GM03348 (cell line): Measurements from ENCODE around the gene HADH.
"Not testable (repeated sequence)": the region's sequence is repeated elsewhere in the genome, so short reads cannot be mapped to it uniquely, and the experiment has no call there.

Experiments used
- DNase-seq: peaks from one replicate; pipeline ENCODE4 v3.0.0; 2012; ENCODE audit warnings: low spot score

HADH gene

DNA sequence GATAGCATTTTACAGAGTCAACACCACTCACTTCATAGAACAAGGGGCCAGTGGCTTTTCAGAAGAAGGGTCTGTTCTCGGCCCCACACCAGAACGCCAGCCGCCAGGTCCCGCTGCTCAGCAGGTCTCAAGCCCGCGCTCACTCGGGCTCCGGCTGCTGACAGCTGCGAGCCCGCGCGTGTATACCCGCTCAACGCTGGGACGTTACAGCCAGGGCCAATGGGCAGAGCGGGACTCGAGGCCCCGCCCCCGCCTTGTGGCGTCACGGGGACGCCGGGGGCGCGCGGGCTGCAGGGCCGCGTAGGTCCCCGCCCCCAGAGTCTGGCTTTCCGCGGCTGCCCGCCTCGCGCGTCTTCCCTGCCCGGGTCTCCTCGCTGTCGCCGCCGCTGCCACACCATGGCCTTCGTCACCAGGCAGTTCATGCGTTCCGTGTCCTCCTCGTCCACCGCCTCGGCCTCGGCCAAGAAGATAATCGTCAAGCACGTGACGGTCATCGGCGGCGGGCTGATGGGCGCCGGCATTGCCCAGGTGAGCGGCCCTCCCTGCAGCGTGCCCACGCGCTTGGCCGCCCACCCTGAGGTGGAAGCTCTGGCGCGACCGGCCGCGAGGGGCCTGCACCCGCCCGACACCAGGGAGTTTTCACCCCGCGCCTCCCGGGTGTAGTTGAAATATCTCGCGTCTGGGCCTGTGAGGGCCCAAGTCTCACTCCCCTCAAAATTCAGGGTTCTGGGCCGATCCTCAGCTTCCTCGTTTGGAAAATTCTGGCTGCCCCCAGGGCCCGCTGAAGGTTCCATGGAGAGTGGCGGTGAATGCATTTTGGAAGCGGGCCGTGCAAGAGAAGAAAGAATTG is at the start of gene HADH:
HADH (plus strand) TSS at position 353 of the 850 bp plus-strand sequence; CDS start at position 397, 44 bp downstream.
- peak; percentile 99 for DNase-seq

GRCh38 chr4:107945809-107946208 is 43.9 kb upstream of the HADH start:
- no peak for DNase-seq

DNA sequence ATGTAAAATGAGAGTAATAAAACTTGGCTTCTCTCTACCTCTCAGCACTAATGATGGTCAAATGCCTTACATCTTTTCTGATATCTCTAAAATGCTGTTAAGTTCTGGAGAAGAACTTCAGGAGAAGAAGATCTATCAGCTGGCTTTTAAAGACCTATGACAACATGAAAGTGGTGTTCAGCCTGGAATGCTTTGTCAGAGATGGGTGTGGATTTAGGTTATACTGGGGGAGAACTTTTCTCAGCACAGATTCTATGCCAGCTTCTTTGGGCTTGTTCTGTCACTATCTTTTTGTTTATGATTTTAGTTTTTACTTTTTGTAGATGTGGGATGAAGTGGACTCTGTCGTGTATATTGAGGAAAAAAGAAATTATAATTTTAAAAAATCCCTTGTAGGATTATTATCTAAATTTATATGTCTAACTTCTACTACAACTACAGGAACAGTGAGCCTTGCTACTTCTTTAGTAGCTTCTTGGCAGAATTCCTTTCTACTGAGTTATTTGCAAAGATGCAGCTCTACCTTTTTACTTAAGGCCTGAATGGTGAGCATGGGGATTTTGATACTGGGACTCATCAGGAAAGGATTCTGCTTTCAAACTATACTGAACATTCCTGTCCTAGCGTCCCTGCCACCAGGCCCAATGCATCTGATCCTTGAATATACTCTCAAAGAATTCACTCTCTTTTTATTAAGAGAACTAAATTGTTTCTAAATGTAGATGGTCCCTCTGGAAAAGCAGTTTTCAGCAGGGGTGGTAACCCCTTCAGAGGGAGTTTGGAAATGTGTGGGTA is 38.7 kb upstream of the HADH start:
- DNase-seq, result peak; percentile 9

DNA sequence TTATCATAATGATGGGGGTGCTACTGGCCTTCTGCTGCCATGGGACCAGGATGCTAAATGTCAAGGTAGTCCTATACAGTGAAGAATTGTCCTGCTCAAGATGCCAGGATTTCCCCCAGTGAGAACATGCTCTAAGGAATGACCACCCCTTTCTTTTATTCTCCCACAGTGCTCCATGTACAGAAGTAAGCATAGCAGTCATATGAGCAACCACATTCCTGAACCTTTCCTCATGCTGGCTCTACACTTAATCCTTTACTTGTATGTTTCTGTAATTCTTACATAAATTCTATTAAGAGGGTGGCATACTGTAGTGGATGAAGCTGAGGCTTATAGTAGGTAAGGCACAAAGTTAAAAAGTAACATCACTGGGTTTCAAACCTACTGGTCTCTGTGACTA is 38.1 kb upstream of the HADH start:
- peak; percentile 61 for DNase-seq

GRCh38 chr4:107956011-107956410 is 33.7 kb upstream of the HADH start:
- DNase-seq, result no peak

- no peak for DNase-seq
Observed at GRCh38 chr4:107966903-107967302, 22.8 kb upstream of the HADH start.

GRCh38 chr4:107967519-107967918 is 22.2 kb upstream of the HADH start:
- not testable (repeated sequence) for DNase-seq

DNA sequence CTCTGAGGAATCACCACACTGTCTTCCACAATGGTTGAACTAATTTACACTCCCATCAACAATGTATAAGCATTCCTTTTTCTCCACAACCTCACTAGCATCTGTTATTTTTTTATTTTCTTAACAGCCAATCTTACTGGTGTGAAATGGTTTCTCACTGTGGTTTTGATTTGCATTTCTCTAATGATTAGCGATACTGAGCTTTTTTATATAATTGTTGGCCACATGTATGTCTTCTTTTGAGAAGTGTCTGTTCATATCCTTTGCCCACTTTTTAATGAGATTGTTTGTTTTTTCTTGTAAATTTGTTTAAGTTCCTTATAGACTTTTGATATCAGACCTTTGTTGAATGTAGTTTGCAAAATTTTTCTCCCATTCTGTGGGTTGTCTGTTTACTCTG is 21.8 kb upstream of the HADH start:
- not testable (repeated sequence) for DNase-seq

DNA sequence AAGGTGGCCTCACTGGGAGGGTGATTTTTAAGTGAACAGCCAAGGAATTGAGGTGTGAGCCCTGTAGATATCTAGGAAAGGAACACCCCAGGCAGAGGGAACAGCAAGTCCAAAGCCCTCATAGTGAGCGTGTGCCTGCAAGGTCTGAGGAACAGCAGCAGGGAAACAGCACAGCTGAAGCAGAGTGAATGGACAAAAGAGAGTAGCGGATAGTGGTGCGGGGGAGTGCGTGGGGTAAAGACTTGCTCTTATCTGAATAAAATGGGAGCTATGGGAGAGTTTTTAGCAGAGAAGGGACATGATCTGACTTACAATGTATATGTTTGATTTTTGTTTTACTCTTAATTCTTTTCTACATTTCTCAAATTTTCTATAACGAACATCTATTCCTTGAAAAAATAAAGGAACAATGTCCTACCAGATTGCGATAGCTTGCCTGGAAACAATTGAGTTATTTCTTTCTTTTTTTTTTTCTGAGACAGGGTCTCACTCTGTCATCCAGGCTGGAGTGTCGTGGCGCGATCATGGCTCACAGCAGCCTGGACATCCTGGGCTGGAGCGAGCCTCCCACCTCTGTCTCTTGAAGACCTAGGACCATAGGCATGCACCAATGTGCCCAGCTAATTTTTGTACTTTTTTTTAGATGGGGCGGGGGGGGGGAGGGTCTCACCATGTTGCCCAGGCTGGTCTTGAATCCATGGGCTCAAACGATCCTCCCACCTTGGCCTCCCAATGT is 19.5 kb upstream of the HADH start:
- no peak for DNase-seq

GRCh38 chr4:107972605-107973004 is 17.1 kb upstream of the HADH start:
- no peak for DNase-seq

- DNase-seq, result no peak
Observed at GRCh38 chr4:107974523-107974922, 15.2 kb upstream of the HADH start.

- no peak for DNase-seq
Observed at GRCh38 chr4:107977482-107977881, 12.2 kb upstream of the HADH start.

GRCh38 chr4:107977966-107978705 is 11.6 kb upstream of the HADH start:
- no peak for DNase-seq

DNA sequence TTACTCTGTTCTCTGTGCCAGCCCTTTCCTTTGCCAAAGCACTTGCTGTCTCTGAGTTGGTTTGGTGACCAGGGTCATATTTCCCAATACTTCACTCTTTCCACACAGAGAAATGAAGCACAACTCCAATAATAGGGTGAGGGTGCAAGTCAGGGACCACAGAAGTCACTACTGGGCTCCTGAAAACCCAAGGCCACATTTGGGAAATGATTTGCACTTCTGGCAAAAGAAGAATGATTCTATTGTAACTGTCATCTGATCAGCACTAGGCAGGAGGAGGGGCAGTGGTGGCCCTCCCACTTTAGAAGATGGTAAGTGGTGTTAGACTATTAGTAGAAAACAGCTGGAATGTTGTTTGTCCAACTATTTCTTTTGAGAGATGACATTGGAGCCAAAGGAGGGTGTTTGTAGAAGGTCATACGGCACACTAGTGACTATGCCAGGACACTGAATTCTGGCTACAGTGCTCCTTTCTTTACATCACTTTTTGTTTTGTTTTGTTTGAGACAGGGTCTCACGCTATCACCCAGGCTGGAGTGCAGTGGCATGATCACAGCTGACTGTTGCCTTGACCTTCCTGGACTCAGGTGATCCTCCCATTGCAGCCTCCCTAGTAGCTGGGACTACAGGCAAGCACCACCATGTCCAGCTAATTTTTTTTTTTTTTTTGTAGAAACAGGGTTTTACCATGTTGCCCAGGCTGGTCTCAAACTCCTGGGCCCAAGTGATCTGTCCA is 10.8 kb upstream of the HADH start:
- no peak for DNase-seq

DNA sequence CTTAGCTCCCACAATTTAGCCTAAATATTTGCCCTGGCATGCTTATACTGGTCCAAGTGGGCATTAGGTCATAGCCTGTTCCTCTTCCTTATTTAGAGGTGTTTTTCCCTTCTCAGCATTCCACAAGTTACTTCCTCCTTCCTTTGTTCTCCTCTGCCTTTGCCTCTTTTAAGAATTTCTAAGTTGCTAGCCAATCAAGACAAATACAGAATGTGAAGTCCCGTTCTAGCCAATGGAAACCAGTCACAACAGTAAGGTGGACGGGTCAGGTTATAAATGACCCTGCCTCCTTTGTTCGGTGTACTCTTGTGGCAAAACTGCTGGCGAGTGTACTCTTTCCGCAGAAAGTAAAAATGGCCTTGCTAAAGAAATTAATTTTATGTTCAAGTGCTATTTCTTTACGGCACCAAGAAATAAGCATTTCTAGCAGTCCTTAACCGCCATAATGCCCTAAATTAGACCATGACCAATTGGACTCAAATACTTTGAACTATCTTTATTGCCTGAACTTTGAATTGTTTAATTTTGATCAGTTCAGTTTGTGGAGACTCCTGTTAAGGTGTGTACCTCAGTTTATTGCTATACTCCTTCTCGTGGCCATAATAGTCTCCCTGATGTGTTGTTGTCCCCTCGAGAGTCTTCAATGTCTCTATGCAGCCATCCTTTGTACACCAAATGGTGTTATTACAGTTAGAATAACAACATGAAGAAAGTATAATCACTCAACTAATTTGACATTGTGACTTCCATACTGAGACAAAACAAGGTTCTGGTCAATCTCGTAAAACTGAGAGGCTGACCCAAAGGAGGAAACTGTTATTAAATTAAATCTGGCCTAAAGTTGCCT is 1.6 kb upstream of the HADH start:
- DNase-seq, result no peak

- DNase-seq, result no peak
Observed at GRCh38 chr4:107988763-107989035, 990 bp upstream of the HADH start.

DNA sequence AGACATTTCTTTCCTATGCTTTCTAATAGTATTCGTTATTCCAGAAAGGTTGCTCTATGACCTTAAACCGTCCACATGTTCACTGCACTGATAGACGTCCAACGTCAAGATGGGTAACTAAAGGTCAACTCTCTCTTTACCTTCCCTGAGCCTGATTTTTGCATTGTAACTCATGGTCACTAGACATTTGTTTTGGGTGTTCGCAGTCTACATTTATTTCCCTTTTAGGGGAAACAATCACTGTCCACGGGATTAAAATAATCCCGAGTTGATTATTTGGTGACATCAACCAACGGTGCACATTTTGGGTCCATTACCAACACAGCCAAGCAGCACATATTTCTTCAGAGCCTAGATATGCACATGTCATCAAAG is 540 bp upstream of the HADH start:
- no peak for DNase-seq

DNA sequence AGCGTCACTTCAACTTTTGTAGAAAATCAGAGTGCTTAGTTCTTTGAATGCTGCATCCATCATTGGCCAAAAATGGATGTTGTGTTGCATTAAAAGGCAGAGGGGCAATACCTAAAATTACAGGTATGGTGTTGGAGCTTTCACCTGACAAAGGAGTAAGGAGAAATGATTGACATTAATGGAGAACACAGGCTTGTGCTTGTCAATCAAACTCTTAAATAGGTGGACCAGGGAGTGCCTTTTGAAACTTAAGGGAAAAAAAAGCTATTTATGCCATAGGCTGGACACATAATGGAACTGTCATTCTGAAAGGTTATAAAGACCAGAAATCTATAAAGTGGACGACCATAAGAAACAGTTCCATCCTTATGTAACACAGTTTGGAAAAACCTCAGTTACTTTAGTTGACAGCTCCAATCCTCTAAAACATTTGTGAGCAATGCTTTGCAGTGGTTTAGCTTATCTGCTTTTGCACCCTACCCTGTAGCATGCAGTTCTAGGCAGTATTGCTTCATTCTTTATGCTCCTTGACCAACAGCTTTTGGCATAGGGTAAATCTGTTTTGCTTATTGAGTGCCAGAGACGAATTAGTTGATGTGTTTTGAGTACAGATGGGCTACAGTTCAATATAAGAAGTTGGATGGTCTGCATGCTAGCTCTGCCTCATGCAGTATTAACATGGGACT is 2.4 kb downstream of the HADH start:
- DNase-seq, result peak; percentile 38

DNA sequence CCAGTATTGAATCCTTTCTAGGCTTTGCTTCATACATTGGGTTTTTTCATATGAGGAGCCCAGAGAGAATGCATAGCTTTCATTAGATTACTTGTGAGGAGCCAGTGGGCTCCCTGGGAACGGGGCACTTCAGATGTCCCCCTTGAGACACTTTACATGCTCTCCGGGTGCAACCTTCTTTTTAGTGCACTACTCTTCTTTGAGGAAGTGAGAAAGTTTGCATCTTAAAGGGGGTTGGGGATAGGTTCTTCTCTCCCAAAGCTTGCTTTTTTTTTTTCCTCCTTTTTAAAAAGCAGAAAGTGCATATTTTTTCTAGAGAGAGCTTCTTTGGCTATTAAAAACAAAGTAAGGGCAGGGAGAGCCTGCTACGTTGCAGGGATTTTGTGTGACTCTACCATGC is 4.3 kb downstream of the HADH start:
- DNase-seq, result no peak

DNA sequence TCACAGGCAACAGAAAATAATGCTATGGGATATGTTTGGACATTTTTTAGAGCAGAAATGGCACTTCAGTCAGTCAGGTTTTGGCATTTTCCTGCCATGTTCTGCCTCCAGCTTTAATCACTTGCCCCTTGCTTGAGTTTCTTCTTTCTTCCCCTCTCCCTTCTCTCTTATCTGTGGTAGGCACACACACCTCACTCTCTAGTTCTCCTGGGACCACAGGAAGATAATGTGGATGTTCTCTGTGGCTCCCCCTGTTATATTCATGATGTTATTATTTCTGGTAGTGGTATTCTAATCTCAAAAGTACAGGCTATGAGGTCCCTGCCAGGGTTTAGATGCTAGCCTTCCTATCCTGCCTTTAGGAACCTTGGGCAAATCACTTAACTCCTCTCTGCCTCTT is 5.2 kb downstream of the HADH start:
- DNase-seq, result no peak
